Activated T-helper 1 cell treated with anti-CD3 and anti-CD28 coated beads, Interleukin-2, amount 50 U/mL, for 16 hours (primary cell): ENCODE data around the gene MAN1B1.
A peak's percentile ranks its signal among the peaks of the same experiment; 100 is the strongest.

Experiments used
- DNase-seq, 2 donors: peaks; one replicate each; pipeline ENCODE4 v3.0.0-alpha.2; 2020; ENCODE audit warnings: low read depth in 1 of 2, low spot score in 1 of 2

Gene MAN1B1

DNA sequence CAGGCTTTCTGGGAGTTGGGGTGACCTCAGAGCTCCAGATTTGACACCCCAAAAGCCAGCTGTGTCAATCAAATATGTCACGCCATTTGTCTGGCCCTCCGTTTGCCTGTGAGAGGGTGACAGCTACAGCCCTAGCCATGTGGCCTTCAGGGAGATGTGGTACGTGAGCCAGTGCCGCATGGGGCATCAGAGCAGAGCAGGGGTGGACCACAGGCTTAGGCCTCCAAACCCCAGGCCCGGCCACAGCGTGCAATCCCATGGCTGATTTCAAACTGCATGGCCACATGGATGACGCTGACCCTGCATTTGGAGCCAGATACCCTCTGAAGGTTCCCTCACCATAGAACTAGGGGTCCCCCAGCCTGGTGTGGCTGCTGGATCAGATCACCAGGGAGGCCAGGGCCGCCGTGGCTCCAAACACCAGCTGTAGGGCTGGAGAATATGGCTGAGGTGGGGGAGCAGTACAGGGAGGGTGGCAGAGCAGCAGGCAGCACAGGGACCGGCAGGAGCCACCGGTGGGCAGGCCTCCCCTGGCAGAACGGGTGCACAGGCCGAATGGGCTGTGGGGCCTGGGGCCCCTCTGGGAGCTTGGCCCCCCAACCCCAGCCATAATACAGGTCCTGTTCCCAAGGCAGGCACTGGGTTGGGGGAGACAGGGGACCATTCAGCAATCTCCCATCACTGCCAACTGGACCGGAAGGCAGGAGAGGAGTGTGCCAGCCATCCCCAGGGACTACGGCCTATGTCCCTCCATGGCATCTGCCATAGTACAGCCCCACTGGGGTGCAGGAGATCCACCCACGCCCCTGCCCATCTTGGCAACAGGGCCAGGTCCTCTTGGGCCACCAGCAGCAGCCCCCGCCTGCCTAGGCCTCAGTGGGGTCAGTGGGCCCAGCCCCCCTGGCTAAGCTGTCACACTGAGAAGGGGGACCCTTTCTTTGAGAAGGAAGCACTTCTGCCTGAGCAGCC is 18.0 kb upstream of the MAN1B1 start:
- no peak for DNase-seq

DNA sequence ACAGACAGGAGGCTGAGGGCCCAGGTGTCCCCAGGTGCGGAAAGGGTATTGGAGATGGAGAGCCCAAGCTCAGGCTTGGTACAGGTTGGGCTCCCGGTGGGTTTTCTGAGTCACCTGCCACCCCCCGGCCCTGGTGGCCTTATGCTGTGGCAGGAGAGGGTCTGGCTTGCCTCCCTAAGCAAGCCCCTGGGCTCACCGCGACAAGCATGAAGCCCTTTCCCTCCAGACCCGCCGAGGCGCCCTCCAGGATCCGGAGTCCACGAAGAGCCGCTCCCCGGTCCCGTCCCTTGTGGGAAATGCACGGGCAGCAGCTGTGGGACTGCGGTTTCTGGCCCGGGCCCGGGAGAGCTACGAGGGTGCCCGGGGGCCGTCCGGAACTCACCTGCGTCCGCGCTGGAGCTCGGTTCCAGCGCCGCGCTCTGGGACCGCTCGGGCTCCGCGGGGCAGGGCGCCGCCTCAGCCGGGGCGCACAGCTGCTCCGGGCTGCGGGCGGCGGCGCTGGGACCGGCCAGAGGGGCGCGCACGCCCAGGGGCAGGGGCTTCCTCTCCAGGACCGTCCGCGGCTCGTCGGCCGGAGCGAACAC is 17.2 kb upstream of the MAN1B1 start:
- no peak for DNase-seq

DNA sequence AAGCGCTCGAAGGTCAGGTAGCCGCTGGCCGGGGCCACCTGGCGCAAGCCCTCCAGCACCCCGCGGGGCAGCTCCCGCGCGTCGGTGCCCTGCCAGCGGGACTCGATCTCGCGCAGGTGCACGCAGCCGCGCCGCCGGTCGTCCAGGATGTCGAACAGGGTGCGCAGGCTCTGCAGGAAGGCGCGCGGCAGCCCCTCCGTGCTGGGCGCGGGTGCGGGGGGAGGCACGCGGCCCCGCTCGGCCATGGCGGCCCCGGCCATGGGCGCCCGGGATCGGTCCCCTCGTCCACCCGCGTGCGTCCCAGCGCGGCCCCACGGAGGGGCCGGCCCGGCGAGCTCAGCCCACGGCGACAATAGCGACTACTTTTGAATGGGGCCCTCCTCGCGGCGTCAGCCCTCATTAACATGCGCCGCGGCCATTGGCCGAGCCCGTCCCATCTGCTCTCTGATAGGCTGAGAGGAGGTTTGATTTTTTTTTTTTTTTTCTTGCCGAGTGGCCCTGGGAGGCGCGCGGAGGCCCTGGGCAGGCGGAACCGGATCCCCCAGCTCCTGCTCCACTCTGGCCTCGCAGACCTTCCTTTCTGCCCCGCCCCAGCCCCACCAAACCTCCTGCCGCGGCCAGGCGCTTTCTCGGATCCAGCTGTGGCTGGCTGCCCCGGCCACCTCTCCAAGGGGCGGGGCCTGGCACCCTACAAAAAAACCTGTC is 16.4 kb upstream of the MAN1B1 start, which contains the start of gene SAPCD2:
TSS of gene SAPCD2 (minus strand) at position 357 of the 705 bp plus-strand sequence. CDS start at position 260, 97 bp downstream.
- DNase-seq, result peak; percentile 61 to 77

DNA sequence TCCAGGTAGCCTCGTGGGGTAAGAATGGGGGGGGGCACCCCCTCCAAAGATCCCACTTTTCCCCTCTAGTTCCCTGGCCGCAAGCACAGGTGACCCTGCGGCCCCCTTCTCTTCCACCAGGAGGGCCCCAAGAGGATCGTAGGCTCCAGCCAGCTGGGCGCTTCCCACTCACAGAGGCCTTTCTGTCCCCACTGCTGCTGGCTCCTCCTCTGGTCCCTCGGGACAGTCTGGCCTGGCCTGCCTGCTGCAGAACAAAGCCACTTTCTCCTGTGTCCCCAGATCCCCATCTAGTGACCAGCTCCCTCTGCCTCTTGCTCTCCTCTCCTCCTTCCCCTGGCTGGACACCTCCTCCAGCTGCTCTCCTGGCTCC is 15.9 kb upstream of the MAN1B1 start:
- no peak for DNase-seq

DNA sequence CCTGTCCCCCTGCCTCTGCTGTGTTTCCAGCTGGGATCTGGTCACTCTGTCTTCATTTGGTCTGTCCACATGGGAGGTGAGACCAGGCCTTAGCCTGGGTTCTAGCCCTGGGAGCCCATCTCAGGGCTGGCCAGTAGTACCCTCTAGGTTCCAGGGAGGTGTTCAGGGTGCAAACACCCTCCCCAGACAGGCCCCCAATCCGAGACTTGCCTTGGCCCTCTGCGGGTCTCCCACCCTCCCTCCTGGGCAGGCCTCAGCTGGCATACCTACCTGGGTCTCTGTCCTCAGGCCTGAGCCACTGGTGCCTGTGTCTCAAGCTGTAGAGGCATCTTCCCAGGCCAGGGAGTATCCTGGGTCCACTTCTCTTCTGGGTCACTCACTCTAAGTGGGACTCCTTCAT is 15.5 kb upstream of the MAN1B1 start:
- no peak for DNase-seq

DNA sequence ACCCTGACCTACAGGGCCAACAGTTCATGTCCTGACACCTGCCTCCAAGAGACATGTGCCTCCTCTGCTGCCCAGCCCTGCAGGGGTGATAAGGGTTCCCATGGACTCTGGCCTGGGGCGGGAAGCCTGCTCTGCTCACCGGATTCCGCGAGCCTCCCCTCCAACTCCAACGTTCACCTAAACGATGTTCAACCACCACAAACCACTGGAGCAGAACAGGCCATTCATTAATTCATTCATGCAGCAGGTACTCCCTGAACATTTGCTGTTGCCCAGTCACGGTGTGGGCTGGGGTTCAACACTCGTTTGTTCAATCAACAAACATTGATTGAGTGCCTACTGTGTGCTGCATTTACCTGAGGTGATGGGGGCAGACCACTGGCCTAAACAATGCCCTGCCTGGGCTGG is 12.8 kb upstream of the MAN1B1 start:
- DNase-seq, result no peak

DNA sequence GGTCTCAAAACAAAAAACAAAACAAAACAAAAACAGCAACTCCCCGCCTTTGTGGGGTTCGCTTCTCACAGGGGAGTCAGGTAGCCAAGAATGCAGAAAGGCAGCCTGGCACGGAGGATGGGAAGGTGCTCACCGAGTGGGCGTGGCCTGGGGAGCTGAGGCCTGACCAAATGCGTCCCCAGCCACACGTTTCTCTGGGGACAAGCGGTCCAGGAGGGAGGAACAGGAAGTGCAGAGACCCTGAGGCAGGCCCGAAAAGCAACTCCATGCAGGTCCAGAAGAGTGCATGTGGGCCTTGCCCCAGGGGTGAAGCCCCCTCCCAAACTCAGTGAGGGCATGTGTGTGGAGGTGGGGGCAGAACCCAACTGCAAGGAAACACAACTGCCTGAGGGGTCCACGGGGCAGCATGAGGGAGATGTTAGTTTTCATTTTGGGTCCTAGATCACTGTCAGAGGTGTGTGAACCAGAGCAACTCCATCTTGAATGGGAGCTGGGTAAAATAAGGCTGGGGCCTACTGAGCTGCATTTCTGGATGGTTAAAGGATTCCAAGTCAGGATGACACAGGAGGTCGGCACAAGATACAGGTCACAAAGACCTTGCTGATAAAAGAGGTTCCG is 12.0 kb upstream of the MAN1B1 start:
- no peak for DNase-seq

DNA sequence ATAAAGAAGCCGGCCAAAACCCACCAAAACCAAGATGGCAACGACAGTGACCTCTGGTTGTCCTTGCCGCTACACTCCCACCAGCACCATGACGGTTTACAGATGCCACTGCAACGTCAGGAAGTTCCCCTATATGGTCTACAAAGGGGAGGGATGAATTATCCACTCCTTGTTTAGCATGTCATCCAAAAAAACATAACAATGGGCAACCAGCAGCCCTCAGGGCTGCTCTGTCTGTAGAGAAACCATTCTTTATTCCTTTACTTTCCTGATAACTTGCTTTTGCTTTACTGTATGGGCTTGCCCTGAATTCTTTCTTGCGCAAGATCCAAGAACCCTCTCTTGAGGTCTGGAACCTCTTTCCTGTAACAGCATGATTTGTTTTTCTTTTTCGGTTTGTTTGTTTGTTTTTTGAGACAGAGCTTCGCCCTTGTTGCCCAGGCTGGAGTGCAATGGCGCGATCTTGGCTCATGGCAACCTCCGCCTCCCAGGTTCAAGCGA is 11.5 kb upstream of the MAN1B1 start:
- no peak for DNase-seq

DNA sequence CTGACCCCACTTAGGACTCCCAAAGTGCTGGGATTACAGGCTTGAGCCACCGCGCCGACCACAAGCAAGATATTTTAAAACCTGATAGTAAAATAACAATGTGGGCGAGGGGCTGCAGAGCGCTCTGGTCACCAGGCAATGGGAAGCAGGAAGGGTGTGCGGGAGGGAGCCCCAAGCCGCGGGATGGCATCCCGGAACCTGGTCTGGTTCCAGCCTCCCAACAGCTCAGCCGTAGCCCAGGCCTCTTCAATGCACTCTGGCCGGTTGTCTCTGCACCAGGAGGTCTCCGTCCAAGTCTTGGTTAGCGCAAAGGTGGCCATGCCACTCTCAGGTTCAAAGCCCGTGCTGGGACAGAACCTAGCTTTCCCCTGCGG is 10.2 kb upstream of the MAN1B1 start:
- no peak for DNase-seq

DNA sequence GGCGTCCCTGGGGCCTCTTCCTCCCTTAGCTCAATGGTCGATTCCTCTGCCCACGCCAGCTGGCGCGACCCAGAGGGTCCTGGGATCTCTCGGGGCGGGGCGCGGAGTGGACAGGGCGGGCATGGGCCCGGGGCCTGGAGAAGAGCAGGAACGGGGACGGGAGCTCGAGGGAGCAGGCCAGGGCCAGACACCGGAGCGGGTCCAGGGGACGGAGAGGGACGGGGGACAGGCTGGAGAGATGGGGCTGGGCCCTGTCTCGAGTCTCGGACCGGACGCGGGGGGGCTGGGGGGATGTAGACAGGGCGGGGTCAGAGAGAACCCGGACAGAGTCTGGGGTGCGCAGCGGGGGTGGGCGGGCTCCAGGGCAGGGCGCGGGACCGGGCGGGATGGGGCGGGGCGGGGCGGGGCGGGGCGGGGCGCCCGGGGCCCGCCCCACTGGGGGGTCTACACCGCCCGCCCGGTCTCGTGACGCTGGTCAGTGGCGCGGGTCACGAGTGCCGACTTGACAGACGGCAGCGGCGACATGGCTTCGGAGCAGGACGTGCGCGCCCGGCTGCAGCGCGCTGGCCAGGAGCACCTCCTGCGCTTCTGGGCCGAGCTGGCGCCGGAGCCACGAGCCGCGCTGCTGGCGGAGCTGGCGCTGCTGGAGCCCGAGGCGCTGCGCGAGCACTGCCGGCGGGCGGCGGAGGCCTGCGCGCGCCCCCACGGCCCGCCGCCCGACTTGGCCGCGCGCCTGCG is 9.6 kb upstream of the MAN1B1 start, which contains the start of gene UAP1L1:
TSS of gene UAP1L1 (plus strand) at position 508 of the 738 bp plus-strand sequence. CDS start at position 524, 16 bp downstream.
- no peak for DNase-seq

DNA sequence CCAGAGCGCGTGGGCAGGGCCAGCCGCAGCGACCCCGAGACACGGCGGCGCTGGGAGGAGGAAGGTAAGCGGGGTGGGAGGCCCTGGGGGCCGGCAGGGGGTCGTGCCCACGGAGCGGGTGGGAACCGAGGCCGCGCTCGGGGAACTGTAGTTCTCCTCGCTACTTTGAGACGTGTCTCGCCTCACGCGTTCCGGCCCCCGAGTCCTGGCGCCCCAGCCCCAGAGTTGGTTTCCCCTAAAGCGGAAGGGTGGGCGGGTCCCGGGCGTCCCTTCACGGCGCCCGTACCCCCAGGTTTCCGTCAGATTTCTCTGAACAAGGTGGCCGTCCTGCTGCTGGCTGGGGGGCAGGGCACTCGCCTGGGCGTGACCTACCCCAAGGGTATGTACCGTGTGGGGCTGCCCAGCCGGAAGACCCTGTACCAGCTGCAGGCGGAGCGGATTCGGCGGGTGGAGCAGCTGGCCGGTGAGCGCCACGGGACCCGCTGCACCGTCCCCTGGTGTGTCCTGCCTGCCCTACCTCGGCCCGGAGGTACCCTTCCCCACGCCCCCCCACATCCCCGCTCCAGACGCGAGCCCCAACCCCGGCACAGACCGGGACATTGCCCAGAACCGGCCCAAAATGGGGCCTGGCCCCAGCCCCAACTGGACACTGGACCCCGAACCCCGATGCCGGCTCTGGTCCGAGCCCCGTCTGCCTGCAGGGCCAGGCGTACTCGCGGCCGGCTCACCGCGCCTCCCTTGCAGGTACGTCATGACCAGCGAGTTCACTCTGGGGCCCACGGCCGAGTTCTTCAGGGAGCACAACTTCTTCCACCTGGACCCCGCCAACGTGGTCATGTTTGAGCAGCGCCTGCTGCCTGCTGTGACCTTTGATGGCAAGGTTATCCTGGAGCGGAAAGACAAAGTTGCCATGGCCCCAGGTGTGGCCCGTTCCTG is 8.8 kb upstream of the MAN1B1 start:
- DNase-seq, result no peak

DNA sequence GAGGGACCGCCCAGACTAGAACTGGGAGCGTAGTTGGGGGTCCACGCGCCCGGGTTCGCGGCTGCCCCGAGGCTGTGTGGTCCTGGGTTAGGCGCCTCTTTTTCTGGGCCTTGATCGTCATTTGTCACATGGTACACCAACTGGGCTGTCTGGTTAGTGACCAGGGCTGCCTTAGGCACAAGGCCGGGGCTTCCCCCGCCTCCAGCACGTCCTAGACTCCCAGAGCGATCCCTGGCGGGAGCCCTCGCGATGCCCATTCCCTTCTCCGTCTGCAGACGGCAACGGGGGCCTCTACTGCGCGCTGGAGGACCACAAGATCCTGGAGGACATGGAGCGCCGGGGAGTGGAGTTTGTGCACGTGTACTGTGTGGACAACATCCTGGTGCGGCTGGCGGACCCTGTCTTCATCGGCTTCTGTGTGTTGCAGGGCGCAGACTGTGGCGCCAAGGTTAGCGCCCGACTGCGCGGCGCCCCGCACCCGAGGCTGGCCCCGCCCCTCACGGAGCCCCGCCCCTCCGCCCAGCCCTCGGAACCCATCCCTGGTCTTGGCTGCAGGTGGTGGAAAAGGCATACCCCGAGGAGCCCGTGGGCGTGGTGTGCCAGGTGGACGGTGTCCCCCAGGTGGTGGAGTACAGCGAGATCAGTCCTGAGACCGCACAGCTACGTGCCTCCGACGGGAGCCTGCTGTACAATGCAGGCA is 7.9 kb upstream of the MAN1B1 start:
- no peak for DNase-seq

DNA sequence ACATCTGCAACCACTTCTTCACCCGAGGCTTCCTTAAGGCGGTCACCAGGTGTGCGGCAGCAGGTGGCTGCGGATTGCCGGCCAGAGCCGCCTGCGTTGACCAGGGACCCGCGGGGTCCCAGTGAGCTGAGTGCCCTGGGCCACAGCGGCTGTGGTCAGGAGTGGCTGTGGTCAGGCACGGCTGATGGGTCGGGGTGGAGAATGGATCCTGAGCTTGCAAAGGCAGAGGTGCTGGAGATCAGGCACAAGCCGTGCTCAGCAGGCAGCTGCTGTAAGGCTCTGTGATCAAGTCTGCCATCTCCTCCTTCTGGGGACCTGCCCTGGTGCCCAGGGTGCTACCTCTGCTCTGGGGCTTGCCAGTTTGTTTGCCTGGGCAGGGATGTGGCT is 7.4 kb upstream of the MAN1B1 start:
- no peak for DNase-seq

DNA sequence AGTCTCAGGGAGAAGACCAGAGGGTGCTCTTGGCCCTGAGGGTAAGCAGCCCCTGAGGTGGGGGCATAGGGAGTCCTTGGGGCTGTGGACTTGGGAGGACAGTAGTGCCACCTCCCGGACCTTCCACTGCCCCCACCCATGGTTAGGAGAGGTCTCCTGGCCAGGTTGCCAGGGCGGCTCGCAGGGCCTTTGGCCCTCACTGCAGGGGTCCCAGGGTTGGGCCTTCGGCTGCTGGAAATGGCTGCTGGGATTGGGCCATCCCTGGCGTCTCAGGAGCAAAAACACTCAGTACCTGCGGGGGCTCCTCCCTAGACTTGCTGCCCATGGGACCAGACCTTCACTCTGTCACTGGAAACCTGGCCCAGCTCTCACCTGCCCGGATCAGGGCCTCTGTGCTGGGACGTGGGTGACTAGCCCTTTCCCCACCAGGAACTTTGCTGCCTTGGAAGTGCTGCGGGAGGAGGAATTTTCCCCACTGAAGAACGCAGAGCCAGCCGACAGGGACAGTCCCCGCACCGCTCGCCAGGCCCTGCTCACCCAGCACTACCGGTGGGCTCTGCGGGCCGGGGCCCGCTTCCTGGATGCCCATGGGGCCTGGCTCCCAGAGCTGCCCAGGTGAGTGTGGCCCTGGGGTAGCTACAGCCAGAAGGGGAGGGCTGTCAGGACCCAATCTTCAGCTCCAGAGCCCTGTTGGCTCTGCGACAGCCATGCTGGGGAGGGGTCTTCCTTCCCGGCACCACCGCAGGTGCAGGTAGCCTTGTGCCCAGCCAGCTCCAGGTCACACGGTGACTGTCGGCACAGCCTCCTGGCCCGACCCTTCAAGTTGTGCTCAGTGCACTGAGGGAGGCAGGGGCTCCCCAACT is 6.3 kb upstream of the MAN1B1 start:
- no peak for DNase-seq

DNA sequence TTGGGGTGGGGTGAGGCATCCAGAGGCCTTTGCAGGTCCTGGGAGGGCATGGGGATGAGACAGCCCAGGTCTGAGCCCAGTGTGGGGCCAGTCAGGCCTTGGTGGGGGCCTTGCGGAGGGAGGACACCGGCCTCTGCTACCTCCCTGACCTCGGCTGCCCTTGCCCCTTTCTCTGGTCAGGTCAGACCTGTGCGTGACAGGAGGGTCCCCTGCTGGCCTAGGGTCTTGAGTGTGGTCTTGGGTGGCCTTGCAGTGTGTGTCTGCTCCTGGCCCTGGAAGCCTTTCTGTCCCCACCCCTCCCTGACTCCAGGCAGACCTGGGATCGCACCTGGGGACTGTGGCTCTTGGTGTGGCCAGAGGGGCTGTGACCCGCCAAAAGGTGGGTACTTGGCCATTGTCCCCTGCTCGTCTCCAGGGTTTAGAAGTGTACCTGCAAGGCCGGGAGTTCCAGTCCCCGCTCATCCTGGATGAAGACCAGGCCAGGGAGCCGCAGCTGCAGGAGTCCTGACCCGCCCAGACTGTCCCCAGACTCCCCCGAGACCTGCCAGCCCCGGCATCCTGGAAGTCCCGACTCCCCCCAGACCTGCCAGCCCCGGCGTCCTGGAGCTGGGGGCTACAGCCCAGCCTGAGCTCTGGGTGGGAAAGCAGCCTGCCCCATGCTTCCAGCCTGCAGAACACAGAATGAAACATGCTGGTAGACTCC is 4.4 kb upstream of the MAN1B1 start:
- no peak for DNase-seq

DNA sequence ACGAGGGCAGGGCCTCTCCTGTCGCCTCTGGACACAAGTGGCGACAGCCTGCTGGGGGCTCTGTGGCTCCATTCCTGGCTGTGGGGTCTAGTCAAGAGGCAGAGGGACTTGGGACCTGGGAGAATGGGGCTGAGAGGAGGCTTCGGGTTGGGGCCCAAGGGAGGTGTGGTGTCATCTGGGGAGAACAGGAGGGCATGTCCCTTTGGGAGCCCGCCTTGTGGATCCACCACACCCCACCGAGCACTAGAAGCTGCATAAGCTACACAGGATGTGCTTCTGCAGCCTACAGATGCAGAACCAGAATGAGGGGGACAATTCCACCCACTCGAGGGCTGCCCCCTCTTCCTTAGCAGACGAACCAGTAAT is 3.9 kb upstream of the MAN1B1 start:
- no peak for DNase-seq

DNA sequence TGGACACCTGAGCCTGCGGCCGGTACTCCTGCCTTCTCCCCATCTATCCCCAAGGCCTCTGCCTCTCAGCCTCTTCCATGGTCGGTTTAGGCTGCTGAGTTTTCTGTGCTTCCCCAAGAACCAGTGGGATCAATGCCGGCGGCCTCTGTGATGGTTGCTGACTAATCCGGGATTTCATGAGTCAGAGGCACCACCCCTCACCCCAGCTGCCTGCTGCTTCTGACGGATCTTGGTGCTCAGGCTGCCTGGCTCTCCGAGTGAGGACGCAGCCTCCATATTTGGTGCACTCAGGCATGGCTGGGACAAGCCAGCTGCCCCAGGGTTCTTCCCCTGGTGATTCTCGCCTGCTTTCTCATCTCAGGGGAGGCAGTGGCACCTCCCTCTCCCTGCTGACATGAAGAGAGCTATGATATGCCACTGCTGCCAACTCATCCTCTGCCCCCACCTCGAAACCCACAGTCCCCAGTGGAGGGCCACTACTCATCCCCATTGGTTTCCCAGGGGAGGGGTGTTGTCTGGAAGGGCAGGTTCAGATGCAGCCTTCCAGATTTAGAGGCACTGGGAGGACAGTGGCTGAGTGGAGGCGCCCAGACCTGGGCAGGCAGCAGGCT is 3.3 kb upstream of the MAN1B1 start:
- no peak for DNase-seq
